ENCODE measurements around the gene CDK14. TPM values are rescaled to one million over a fixed set of nuclear protein-coding genes. Genes with fewer than 3 reads are reported as not detected.

Gene CDK14
- total RNA-seq, 2 experiments from 2014 or later: 0.05 to 0.27 TPM

DNA sequence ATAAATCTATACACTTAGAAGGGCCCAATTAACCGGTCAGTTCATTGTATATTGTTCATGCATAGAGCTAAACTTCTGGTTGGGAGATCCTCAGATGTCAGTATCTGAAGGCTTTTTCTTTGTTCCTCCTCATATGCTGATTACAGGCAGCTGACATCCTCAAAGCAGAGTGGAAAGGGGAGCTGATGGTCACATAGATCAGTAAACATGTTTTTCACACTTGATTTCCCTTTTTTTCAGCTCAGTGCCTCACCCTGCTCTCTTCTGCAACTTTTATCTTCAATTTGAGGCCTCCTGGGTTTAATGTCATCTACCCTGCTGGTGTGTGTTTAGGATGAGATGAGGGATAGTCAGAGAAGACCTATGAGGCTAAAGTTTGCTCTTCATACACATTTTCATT is 370.2 kb downstream of the CDK14 start:
- intact Hi-C loops (cut with micrococcal nuclease): no loop called here
- no peak for DNase-seq
- no peak overlapping the region for H3K27ac Mint-ChIP-seq
- POLR2A ChIA-PET: no interaction called here
- no peak overlapping the region for H3K4me3 Mint-ChIP-seq
- H3K27me3 Mint-ChIP-seq: no peaks in the 10 kb centered on the region
- ATAC-seq: no peak
- TF ChIP-seq, protein P1, sequence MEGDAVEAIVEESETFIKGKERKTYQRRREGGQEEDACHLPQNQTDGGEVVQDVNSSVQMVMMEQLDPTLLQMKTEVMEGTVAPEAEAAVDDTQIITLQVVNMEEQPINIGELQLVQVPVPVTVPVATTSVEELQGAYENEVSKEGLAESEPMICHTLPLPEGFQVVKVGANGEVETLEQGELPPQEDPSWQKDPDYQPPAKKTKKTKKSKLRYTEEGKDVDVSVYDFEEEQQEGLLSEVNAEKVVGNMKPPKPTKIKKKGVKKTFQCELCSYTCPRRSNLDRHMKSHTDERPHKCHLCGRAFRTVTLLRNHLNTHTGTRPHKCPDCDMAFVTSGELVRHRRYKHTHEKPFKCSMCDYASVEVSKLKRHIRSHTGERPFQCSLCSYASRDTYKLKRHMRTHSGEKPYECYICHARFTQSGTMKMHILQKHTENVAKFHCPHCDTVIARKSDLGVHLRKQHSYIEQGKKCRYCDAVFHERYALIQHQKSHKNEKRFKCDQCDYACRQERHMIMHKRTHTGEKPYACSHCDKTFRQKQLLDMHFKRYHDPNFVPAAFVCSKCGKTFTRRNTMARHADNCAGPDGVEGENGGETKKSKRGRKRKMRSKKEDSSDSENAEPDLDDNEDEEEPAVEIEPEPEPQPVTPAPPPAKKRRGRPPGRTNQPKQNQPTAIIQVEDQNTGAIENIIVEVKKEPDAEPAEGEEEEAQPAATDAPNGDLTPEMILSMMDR (IDR thresholded peaks at IDR 0.05): no peak
- no peaks in the 10 kb centered on the region for H3K9me3 Mint-ChIP-seq
- no peaks in the 10 kb centered on the region for H3K36me3 Mint-ChIP-seq (ENCODE audit: low read depth)
- CTCF ChIA-PET: no interaction called here
- H3K4me1 Mint-ChIP-seq (ENCODE audit: low read depth): no peaks in the 10 kb centered on the region

DNA sequence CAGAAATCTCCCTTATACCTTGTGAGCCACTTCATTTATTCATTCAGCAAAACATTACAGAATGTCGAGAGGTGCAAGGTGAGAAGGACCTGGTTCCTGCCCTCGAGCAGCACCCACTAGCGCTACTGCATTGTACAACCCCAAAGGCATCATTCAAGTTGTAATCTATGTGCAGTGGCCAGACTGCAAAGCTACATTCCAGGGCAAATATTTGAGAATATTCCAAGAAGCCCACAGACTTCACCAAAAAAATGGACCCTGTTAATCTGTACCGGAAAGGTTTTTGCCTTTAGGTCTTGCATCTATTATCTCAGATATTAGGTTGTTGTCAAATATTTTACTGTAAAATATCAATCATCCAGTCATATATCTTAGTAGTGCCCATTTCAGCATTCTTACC is 372.8 kb downstream of the CDK14 start:
- CTCF ChIA-PET: no interaction called here
- Mint-ChIP-seq H3K27me3 (no peaks in the 10 kb centered on the region), H3K4me1 (ENCODE audit: low read depth) (no peaks in the 10 kb centered on the region), H3K9me3 (peaks cover 7% of the 10 kb centered on the region), H3K4me3 (no peak overlapping the region), H3K36me3 (ENCODE audit: low read depth) (no peaks in the 10 kb centered on the region), H3K27ac (no peak overlapping the region)
- ATAC-seq: no peak
- no peak for DNase-seq
- TF ChIP-seq, protein P1 (IDR thresholded peaks at IDR 0.05): no peak
- POLR2A ChIA-PET: interaction anchor here (0.5 kb wide), 1 partner anchor 72 kb away, joined by 3 read pairs; no protein-coding TSS in a partner anchor
- intact Hi-C loops (cut with micrococcal nuclease): no loop called here

DNA sequence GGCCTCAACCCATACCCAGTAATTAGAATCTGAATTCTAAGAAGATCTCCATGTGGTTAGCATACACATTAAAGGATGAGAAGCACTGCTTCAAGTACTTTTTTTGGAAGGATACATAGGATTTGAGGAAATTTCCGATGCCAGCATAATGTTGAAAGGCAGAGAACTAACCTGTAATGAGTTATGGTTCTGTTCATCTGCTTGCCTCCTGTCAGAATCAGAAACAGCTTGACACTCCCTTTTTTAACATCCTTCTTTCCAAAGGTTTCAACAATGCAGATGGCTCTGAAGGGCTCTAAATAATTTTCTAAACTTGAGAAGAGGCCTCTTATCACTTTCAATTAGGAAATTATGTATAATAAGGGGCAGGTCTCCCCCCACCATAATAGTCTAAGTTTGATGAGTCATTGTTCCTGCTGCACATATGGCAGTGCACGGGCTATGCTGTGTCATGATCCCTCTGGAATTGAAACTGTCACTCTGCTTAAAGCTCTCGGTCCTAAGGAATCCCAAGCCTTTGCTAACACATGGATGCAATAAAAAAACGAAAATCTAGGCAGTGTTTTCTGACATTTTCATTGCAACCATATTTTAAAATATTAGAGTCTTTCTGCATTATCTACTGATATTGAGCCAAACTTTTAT is 376.9 kb downstream of the CDK14 start:
- Mint-ChIP-seq H3K4me3 (no peak overlapping the region), H3K4me1 (ENCODE audit: low read depth) (no peaks in the 10 kb centered on the region), H3K36me3 (ENCODE audit: low read depth) (no peaks in the 10 kb centered on the region), H3K27me3 (no peaks in the 10 kb centered on the region), H3K27ac (no peak overlapping the region), H3K9me3 (peaks cover 12% of the 10 kb centered on the region)
- ChIA-PET CTCF (no interaction called here), POLR2A (no interaction called here)
- DNase-seq: no peak
- no peak for ATAC-seq
- intact Hi-C loops (cut with micrococcal nuclease): no loop called here
- TF ChIP-seq, protein P1 (IDR thresholded peaks at IDR 0.05): no peak

DNA sequence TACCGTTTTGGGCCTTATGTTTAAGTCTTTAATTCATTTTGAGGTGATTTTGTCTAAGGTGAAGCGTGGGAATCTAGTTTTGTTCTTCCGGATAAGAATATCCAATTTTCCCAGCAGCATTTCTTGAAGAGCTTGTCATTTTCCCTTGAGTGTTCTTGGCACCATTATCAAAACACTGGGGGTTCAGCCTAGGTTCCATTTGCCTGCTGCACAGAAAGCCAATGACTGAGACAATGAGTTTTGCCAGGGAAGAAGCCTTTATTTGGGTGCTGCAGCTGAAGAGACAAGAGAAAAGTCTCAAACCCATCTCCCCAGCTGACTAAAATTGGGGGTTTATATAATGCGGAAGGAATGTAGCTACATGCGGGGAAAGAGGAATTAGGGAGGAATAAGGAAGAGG is 380.9 kb downstream of the CDK14 start:
- no peak for ATAC-seq
- no peak overlapping the region for H3K4me3 Mint-ChIP-seq
- H3K9me3 Mint-ChIP-seq: peaks cover 14% of the 10 kb centered on the region
- intact Hi-C loops (cut with micrococcal nuclease): no loop called here
- H3K27ac Mint-ChIP-seq: no peak overlapping the region
- no peak for DNase-seq
- TF ChIP-seq, protein P1 (IDR thresholded peaks at IDR 0.05): no peak
- ChIA-PET POLR2A (no interaction called here), CTCF (interaction anchor here (1.1 kb wide), 1 partner anchor 647 kb away, joined by 3 read pairs; no protein-coding TSS in a partner anchor)
- no peaks in the 10 kb centered on the region for H3K27me3 Mint-ChIP-seq
- no peaks in the 10 kb centered on the region for H3K36me3 Mint-ChIP-seq (ENCODE audit: low read depth)
- H3K4me1 Mint-ChIP-seq (ENCODE audit: low read depth): no peaks in the 10 kb centered on the region

DNA sequence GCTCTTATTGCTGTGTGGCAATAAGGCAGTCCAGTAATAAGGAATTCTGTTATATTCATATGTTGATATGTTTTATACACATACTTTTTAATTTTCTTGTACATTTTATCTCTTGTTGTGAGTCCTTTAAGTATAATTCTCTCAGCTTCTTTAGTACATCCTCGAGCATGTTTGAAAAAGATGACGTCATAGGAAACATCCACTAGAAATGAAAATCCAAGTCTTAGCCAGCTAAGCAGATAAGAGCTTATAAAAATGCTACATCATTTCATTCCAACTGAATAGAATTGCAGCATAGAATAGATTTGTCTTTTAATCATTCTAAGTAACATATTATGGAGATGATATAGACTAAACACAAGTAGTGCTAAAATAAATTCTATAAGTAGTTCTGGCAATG is 384.4 kb downstream of the CDK14 start:
- H3K27me3 Mint-ChIP-seq: no peaks in the 10 kb centered on the region
- no peaks in the 10 kb centered on the region for H3K4me1 Mint-ChIP-seq (ENCODE audit: low read depth)
- POLR2A ChIA-PET: interaction anchor here (0.8 kb wide), 1 partner anchor 132 kb away, joined by 3 read pairs; no protein-coding TSS in a partner anchor
- TF ChIP-seq, protein P1 (IDR thresholded peaks at IDR 0.05): no peak
- no peak overlapping the region for H3K27ac Mint-ChIP-seq
- intact Hi-C loops (cut with micrococcal nuclease): no loop called here
- no peak overlapping the region for H3K4me3 Mint-ChIP-seq
- no peak for DNase-seq
- CTCF ChIA-PET: no interaction called here
- no peak for ATAC-seq
- peaks cover 9% of the 10 kb centered on the region for H3K9me3 Mint-ChIP-seq
- H3K36me3 Mint-ChIP-seq (ENCODE audit: low read depth): no peaks in the 10 kb centered on the region
